Lower leg skin (tissue), 4 donors: ENCODE measurements around the gene RUNX2. TPM values are rescaled to one million over a fixed set of nuclear protein-coding genes. Genes with fewer than 3 reads are reported as not detected.

Experiments used
- DNase-seq, 2 donors: peaks; one replicate each; pipeline ENCODE4 v3.0.0-alpha.2; 2019; ENCODE audit warnings: low spot score in 2 of 2
- H3K4me3 ChIP-seq: fragments of 200-600 bp; sonication (generic); 2 replicates; pipeline ENCODE4 v1.5.1; 2017; ENCODE audit warnings: mild to moderate bottlenecking, low read depth; ENCODE audit not compliant: poor library complexity, severe bottlenecking
- CTCF ChIP-seq, 3 donors: fragments of 450-650 bp; IDR thresholded peaks; one replicate each; pipeline ENCODE4 v1.5.1; 2016; ENCODE audit warnings: antibody characterized with exemption in 3 of 3, mild to moderate bottlenecking in 3 of 3, moderate library complexity in 2 of 3
- POLR2A ChIP-seq, 2 donors: fragments of 450-650 bp; IDR thresholded peaks; one replicate each; pipeline ENCODE4 v1.6.1; 2016 to 2017; ENCODE audit warnings: antibody characterized with exemption in 2 of 2, mild to moderate bottlenecking in 1 of 2, moderate library complexity in 1 of 2
- WGBS, 2 donors: methylation state at CpG; one replicate each; pipeline ENCODE4 v1.1.5; 2018; 5-methylcytosine and 5-hydroxymethylcytosine counted together
- intact Hi-C: fragments of 100-400 bp; cut with DNase I; formaldehyde crosslinking; loops from one replicate; pipeline ENCODE4 v1.15.0; 2023; ENCODE audit warnings: low total_unique reads
- total RNA-seq, 4 donors: library from RNA; depleted of rRNA; stranded (reverse); fragments of >200 nt; gene quantifications; one replicate each; pipeline ENCODE4 v1.1.0, GENCODE V29; 2016

The RUNX2 gene
- total RNA-seq, 4 donors from 2014 or later: 1.8 to 4.8 (median 3.1) TPM

- intact Hi-C loops: no loop called here
- no peak for TF ChIP-seq POLR2A (IDR thresholded peaks at IDR 0.05)
- TF ChIP-seq CTCF (IDR thresholded peaks at IDR 0.05): no peak
- DNase-seq: no peak
- H3K4me3 ChIP-seq: no peak overlapping the region
- 97 to 99% methylated on average over 4 of the region's 4 CpGs for WGBS, 2 donors
These were observed 181.3 kb downstream of the RUNX2 start for GRCh38 chr6:45509426-45509825.

- 96 to 98% methylated on average over 3 of the region's 3 CpGs for WGBS, 2 donors
- intact Hi-C loops: no loop called here
- no peak for TF ChIP-seq CTCF (IDR thresholded peaks at IDR 0.05)
- TF ChIP-seq POLR2A (IDR thresholded peaks at IDR 0.05): no peak
- DNase-seq: no peak
- H3K4me3 ChIP-seq: no peak overlapping the region
These were observed 184.6 kb downstream of the RUNX2 start for GRCh38 chr6:45512717-45513116.

- WGBS, 2 donors: 89 to 90% methylated on average over 9 of the region's 9 CpGs
- no peak for DNase-seq
- no peak for TF ChIP-seq CTCF (IDR thresholded peaks at IDR 0.05)
- no peak for TF ChIP-seq POLR2A (IDR thresholded peaks at IDR 0.05)
- intact Hi-C loops: no loop called here
- no peak overlapping the region for H3K4me3 ChIP-seq
These were observed 185.1 kb downstream of the RUNX2 start for GRCh38 chr6:45513213-45513618.

GRCh38 chr6:45513843-45514242 lies 185.7 kb downstream of the RUNX2 start:
- TF ChIP-seq CTCF (IDR thresholded peaks at IDR 0.05) (no peak), POLR2A (IDR thresholded peaks at IDR 0.05) (no peak)
- no peak overlapping the region for H3K4me3 ChIP-seq
- DNase-seq: no peak
- intact Hi-C loops: no loop called here
- 88 to 93% methylated on average over 4 of the region's 4 CpGs for WGBS, 2 donors

GRCh38 chr6:45514454-45515230 lies 186.5 kb downstream of the RUNX2 start:
- H3K4me3 ChIP-seq: no peak overlapping the region
- DNase-seq: no peak
- WGBS, 2 donors: 88 to 92% methylated on average over 5 of the region's 5 CpGs
- intact Hi-C loops: no loop called here
- TF ChIP-seq POLR2A (IDR thresholded peaks at IDR 0.05): no peak
- TF ChIP-seq CTCF (IDR thresholded peaks at IDR 0.05): no peak
